ENCODE data around the gene ACBD4.

- TF ChIP-seq CTCF (IDR thresholded peaks at IDR 0.05; ENCODE audit: low read depth, low read length, poor library complexity, severe bottlenecking): no peak
- TF ChIP-seq EZH2phosphoT487 (IDR thresholded peaks at IDR 0.05; ENCODE audit: borderline replicate concordance, low read length): no peak
Measured at GRCh38 chr17:45147581-45148182, 12.2 kb downstream of the ACBD4 start.

Measured in DOHH2 (cell line).